Prostate gland (tissue), 2 donors: ENCODE results near the gene ENPEP. TPM values are rescaled to one million over a fixed set of nuclear protein-coding genes. Genes with fewer than 3 reads are reported as not detected.

ENCODE experiments used
- DNase-seq: peaks from one replicate; pipeline ENCODE4 v3.0.0-alpha.2; 2019; ENCODE audit warnings: low spot score
- H3K27ac ChIP-seq, 2 donors: fragments of 200-600 bp; sonication (generic); 2 replicates each; pipeline ENCODE4 v1.5.1; 2017 to 2019
- H3K27me3 ChIP-seq: fragments of 200-600 bp; sonication (generic); replicated peaks from 2 replicates; pipeline ENCODE4 v1.5.1; 2019; ENCODE audit not compliant: insufficient read depth
- H3K36me3 ChIP-seq, 2 donors: fragments of 200-600 bp; sonication (generic); 1 replicate in 1 of 2; 2 replicates in 1 of 2; pipeline versions ENCODE4 v1.5.1 to v1.8.1; 2017 to 2019
- H3K4me1 ChIP-seq: fragments of 200-600 bp; sonication (generic); replicated peaks from 2 replicates; pipeline ENCODE4 v1.5.1; 2019
- H3K4me3 ChIP-seq, 2 donors: fragments of 200-600 bp; sonication (generic); 2 replicates each; pipeline ENCODE4 v1.5.1; 2017 to 2019
- H3K9me3 ChIP-seq: fragments of 200-600 bp; sonication (generic); 2 replicates; pipeline ENCODE4 v1.5.1; 2017
- POLR2A ChIP-seq: fragments of 450-650 bp; IDR thresholded peaks from one replicate; pipeline ENCODE4 v1.6.1; 2016; ENCODE audit warnings: antibody characterized with exemption, mild to moderate bottlenecking
- POLR2AphosphoS5 ChIP-seq: sonication (generic); formaldehyde crosslinking; IDR thresholded peaks from one replicate; pipeline ENCODE4 v1.6.1; 2017; ENCODE audit warnings: antibody characterized with exemption
- WGBS: methylation state at CpG from one replicate; pipeline ENCODE4 v1.1.5; 2018; 5-methylcytosine and 5-hydroxymethylcytosine counted together
- intact Hi-C: fragments of 100-400 bp; cut with DNase I; formaldehyde crosslinking; loops from one replicate; pipeline ENCODE4 v1.14.2; 2022
- total RNA-seq, 2 donors: library from RNA; depleted of rRNA; stranded (reverse); fragments of >200 nt; gene quantifications; one replicate each; pipeline ENCODE4 v1.1.0, GENCODE V29; 2016
- TF ChIP-seq, protein P1 (sequence below), 4 experiments: fragments of 200-600 bp in 2 of 4; fragments of 450-650 bp in 2 of 4; sonication (generic) in 2 of 4; IDR thresholded peaks; 1 replicate in 3 of 4; 2 replicates in 1 of 4; pipeline ENCODE4 v1.5.1; 2016 to 2019; ENCODE audit warnings: antibody characterized with exemption in 4 of 4, mild to moderate bottlenecking in 2 of 4, moderate library complexity in 2 of 4

Gene ENPEP
- total RNA-seq, 2 donors from 2014 or later = 1.3 to 1.8 TPM

DNA sequence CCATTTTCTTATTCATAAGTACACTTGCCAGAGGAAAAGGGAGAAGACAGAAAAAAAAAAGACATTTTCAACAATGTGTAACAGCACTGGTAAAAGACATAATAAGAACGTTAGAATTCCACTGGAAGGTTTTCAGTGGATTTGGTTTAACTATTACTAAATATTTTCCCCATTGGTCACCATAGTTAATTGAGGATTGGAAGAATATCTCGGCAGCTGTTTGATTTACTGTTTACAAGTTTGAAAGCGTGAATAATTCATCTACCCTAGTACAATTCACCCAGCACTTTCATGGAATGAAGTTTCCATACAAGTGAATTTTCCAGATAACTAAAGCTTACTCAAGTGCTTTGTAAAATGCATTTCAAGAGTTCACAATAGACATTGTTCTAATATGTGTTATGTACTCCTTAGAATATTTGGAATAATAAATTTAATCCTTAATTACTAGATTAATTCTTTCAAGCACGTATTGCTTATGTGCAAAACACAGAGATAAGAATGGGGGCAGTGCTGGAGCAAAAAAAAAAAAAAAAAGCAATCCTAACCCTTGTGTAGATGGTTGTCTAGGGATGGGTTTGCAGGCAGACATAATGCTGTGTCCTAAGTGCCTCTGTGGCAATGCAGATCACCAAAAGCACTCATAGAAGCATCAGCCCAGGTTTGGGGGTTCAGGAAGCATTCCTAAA, 57.1 kb downstream of the ENPEP start:
- Histone ChIP-seq H3K4me3 (no peak overlapping the region), H3K27ac (no peak overlapping the region), H3K9me3 (no peaks in the 10 kb centered on the region), H3K4me1 (no peaks in the 10 kb centered on the region), H3K27me3 (no peaks in the 10 kb centered on the region), H3K36me3 (no peaks in the 10 kb centered on the region)
- no peak for DNase-seq
- WGBS = 69% methylated on average over 4 of the region's 4 CpGs
- TF ChIP-seq, protein P1, sequence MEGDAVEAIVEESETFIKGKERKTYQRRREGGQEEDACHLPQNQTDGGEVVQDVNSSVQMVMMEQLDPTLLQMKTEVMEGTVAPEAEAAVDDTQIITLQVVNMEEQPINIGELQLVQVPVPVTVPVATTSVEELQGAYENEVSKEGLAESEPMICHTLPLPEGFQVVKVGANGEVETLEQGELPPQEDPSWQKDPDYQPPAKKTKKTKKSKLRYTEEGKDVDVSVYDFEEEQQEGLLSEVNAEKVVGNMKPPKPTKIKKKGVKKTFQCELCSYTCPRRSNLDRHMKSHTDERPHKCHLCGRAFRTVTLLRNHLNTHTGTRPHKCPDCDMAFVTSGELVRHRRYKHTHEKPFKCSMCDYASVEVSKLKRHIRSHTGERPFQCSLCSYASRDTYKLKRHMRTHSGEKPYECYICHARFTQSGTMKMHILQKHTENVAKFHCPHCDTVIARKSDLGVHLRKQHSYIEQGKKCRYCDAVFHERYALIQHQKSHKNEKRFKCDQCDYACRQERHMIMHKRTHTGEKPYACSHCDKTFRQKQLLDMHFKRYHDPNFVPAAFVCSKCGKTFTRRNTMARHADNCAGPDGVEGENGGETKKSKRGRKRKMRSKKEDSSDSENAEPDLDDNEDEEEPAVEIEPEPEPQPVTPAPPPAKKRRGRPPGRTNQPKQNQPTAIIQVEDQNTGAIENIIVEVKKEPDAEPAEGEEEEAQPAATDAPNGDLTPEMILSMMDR (IDR thresholded peaks at IDR 0.05) = no peak
- TF ChIP-seq POLR2A (no peak), POLR2AphosphoS5 (no peak)
- intact Hi-C loops = no loop called here

DNA sequence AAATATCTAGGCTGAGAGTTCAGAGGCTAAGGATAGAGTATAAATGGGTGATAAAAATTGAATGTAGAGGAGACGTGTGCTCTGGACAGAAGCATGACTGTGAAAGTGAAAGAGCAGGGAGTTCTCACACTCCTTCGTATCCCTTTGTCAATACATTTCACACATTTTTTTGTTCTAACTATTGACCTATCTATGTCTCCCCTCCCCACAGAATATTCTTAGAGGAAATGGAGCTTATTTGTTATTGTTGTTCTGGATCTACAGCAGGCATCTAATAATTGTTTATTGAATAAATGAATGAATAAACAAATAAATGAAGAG, 57.6 kb downstream of the ENPEP start:
- no peaks in the 10 kb centered on the region for H3K9me3 ChIP-seq
- H3K36me3 ChIP-seq = no peaks in the 10 kb centered on the region
- TF ChIP-seq, protein P1 (IDR thresholded peaks at IDR 0.05) = no peak
- H3K4me3 ChIP-seq = no peak overlapping the region
- H3K27me3 ChIP-seq = no peaks in the 10 kb centered on the region
- DNase-seq = no peak
- 66% methylated on average over 2 of the region's 2 CpGs for WGBS
- intact Hi-C loops = no loop called here
- no peak overlapping the region for H3K27ac ChIP-seq
- H3K4me1 ChIP-seq = no peaks in the 10 kb centered on the region

DNA sequence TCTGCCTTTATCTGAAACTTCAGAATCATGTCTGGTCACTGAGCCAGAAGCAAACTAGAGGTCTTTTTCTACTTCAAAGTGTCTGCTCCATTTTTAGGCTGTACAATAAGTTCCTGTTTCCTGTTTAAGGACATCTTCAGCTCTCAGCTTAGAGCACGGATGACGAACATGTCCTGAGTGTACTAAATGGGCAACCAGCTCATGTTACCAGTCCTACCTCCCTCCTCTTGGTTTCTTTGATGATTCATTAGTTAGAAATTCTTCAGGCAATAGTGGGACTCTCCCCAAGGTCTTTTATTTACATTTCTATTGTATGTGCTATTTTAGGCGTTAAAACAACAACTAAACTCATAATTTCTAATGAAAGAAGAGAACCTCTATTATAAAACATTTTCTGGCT, 58.0 kb downstream of the ENPEP start:
- no peaks in the 10 kb centered on the region for H3K27me3 ChIP-seq
- no peaks in the 10 kb centered on the region for H3K9me3 ChIP-seq
- 37% methylated on average over 3 of the region's 3 CpGs for WGBS
- no peaks in the 10 kb centered on the region for H3K4me1 ChIP-seq
- DNase-seq = no peak
- intact Hi-C loops = no loop called here
- no peak for TF ChIP-seq POLR2AphosphoS5
- TF ChIP-seq, protein P1 (IDR thresholded peaks at IDR 0.05) = no peak
- no peak overlapping the region for H3K4me3 ChIP-seq
- no peaks in the 10 kb centered on the region for H3K36me3 ChIP-seq
- H3K27ac ChIP-seq = no peak overlapping the region

DNA sequence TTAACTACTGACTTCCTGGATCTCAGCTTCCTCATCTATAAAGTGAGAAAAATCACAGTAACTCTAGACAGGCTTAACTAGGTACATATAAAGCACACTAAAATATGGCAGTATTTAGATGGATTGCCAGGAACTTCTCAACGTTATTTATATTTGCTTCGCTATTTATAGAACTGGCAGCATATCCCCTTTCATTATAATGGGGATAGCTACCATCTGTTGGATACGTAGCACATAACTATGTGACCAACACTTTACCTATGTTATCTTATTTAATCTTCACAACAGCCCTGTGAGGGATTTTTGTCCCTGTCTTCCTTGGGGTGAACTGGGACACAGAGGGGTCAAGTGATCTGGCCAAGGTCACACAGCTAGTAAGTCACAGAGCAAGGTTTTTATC, 64.6 kb downstream of the ENPEP start:
- intact Hi-C loops = no loop called here
- TF ChIP-seq, protein P1 (IDR thresholded peaks at IDR 0.05) = no peak
- Histone ChIP-seq H3K4me3 (no peak overlapping the region), H3K9me3 (no peaks in the 10 kb centered on the region), H3K36me3 (no peaks in the 10 kb centered on the region), H3K27me3 (no peaks in the 10 kb centered on the region), H3K27ac (no peak overlapping the region), H3K4me1 (no peaks in the 10 kb centered on the region)
- no peak for DNase-seq
- 36% methylated on average over 3 of the region's 3 CpGs for WGBS

DNA sequence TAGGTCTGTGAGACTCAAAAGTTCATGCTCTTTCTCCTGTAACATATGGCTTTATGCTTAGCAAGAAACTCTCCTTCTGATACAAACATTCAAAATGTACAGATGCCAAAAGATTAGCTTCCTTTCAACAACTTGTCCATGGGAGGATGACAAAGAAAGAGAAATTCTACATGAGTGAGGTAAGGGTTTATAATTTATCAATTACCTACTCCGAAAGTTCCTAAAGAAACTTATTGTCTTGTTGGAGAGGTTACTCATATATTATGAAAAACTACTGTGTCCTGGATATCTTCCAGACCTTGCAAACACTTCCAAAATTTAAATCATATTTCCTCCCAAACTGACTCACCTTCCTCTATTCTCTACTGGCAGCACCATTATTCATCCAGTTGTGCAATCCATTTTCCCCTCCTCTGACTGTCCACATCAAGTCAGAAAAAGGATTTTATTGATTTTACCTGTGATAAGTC, 65.1 kb downstream of the ENPEP start:
- no peak for TF ChIP-seq POLR2AphosphoS5
- TF ChIP-seq, protein P1 (IDR thresholded peaks at IDR 0.05) = no peak
- WGBS = 70% methylated on average over 1 of the region's 1 CpG
- Histone ChIP-seq H3K27me3 (no peaks in the 10 kb centered on the region), H3K27ac (no peak overlapping the region), H3K4me1 (no peaks in the 10 kb centered on the region), H3K36me3 (no peaks in the 10 kb centered on the region), H3K4me3 (no peak overlapping the region), H3K9me3 (no peaks in the 10 kb centered on the region)
- DNase-seq = no peak
- intact Hi-C loops = no loop called here
